Smooth muscle cell (in vitro differentiated cells): ENCODE results near the gene PLPP2. TPM values are rescaled to one million over a fixed set of nuclear protein-coding genes. Genes with fewer than 3 reads are reported as not detected.

Experiments used
- DNase-seq: peaks from one replicate; lab custom pipeline; 2025; ENCODE audit not compliant: unreplicated experiment; lab: John Stamatoyannopoulos, UW
- H2AFZ ChIP-seq: fragments of 200-600 bp; sonication (generic); 2 replicates; pipeline ENCODE4 v1.6.0; 2016; ENCODE audit warnings: antibody characterized with exemption, low read depth, mild to moderate bottlenecking
- H3F3A ChIP-seq: fragments of 200-600 bp; sonication (generic); 2 replicates; pipeline ENCODE4 v1.6.0; 2017; ENCODE audit warnings: antibody characterized with exemption, low read depth
- H3K27ac ChIP-seq: fragments of 200-600 bp; sonication (generic); 2 replicates; pipeline ENCODE4 v1.5.1; 2016; ENCODE audit warnings: low read depth, mild to moderate bottlenecking
- H3K27me3 ChIP-seq: fragments of 200-600 bp; sonication (generic); 2 replicates; pipeline ENCODE4 v1.6.1; 2016; ENCODE audit warnings: low read depth, mild to moderate bottlenecking
- H3K36me3 ChIP-seq: fragments of 200-600 bp; sonication (generic); 2 replicates; pipeline ENCODE4 v1.5.1; 2016; ENCODE audit warnings: low read depth
- H3K4me1 ChIP-seq: fragments of 200-600 bp; sonication (generic); 2 replicates; pipeline ENCODE4 v1.5.1; 2016; ENCODE audit warnings: low read depth
- H3K4me2 ChIP-seq: fragments of 200-600 bp; sonication (generic); 2 replicates; pipeline ENCODE4 v1.6.0; 2016; ENCODE audit warnings: mild to moderate bottlenecking
- H3K4me3 ChIP-seq: fragments of 200-600 bp; sonication (generic); 2 replicates; pipeline ENCODE4 v1.5.1; 2016; ENCODE audit warnings: mild to moderate bottlenecking
- H3K79me2 ChIP-seq: fragments of 200-600 bp; sonication (generic); 2 replicates; pipeline ENCODE4 v1.6.0; 2016; ENCODE audit warnings: low read depth, mild to moderate bottlenecking
- H3K9ac ChIP-seq: fragments of 200-600 bp; sonication (generic); 2 replicates; pipeline ENCODE4 v1.6.0; 2016; ENCODE audit warnings: low read depth
- H3K9me3 ChIP-seq: fragments of 200-600 bp; sonication (generic); replicated peaks from 2 replicates; pipeline ENCODE4 v1.5.1; 2016; ENCODE audit warnings: low read depth
- H4K20me1 ChIP-seq: fragments of 200-600 bp; sonication (generic); 2 replicates; pipeline ENCODE4 v1.6.0; 2016; ENCODE audit warnings: low read depth
- WGBS: methylation state at CpG from one replicate; pipeline ENCODE4 v1.1.7; 2016; ENCODE audit warnings: low lambda C conversion rate; 5-methylcytosine and 5-hydroxymethylcytosine counted together
- polyA plus RNA-seq: library from polyadenylated mRNA; unstranded; fragments of >200 nt; fragmentation: Nextera tagmentation; extraction: Ambion mirVana; gene quantifications from 2 replicates; pipeline ENCODE4 v1.2.1, GENCODE V29; 2016
- total RNA-seq: library from RNA; depleted of rRNA; stranded (reverse); fragments of >200 nt; gene quantifications from 2 replicates; pipeline ENCODE4 v1.2.3, GENCODE V29; 2014
- TF ChIP-seq, protein P1 (sequence below): fragments of 200-600 bp; sonication (generic); IDR thresholded peaks from 2 replicates; pipeline ENCODE4 v1.5.1; 2017; ENCODE audit warnings: borderline replicate concordance, mild to moderate bottlenecking, antibody characterized with exemption; ENCODE audit not compliant: insufficient read depth, poor library complexity, severe bottlenecking

PLPP2 gene
- total and polyA plus RNA-seq, 2 experiments from 2014 or later: 4.8 to 6.2 TPM

DNA sequence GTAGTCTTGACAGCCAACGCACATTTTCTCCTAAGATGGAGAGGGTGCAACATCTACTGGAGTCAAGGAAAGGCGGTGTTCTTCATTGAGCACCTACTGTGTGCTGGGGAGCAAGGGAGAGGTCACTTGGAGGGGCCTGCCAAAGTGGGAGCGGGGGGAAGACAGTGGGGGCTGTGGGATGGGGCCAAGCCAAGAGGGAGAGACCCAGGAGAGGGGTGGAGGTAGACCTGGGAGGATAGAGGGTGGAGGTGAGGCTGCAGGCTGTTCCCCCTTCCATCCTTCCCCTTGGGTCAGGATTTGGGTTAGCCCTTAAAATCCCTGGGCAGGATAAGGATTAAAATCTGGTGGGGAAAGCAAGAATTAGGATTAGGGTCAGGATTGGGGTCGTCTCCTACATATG lies 1.7 kb upstream of the PLPP2 start:
- no peak for DNase-seq
- Histone ChIP-seq H2AFZ (no peak overlapping the region), H3K27ac (no peak overlapping the region), H3K9ac (no peak overlapping the region), H3K4me2 (no peak overlapping the region), H3F3A (no peaks in the 10 kb centered on the region), H3K27me3 (peaks cover 50% of the 10 kb centered on the region), H3K4me1 (peaks cover 13% of the 10 kb centered on the region), H3K4me3 (no peak overlapping the region), H3K9me3 (no peaks in the 10 kb centered on the region), H3K36me3 (no peaks in the 10 kb centered on the region), H4K20me1 (no peaks in the 10 kb centered on the region), H3K79me2 (no peaks in the 10 kb centered on the region)
- 95% methylated on average over 4 of the region's 4 CpGs for WGBS
- TF ChIP-seq, protein P1, sequence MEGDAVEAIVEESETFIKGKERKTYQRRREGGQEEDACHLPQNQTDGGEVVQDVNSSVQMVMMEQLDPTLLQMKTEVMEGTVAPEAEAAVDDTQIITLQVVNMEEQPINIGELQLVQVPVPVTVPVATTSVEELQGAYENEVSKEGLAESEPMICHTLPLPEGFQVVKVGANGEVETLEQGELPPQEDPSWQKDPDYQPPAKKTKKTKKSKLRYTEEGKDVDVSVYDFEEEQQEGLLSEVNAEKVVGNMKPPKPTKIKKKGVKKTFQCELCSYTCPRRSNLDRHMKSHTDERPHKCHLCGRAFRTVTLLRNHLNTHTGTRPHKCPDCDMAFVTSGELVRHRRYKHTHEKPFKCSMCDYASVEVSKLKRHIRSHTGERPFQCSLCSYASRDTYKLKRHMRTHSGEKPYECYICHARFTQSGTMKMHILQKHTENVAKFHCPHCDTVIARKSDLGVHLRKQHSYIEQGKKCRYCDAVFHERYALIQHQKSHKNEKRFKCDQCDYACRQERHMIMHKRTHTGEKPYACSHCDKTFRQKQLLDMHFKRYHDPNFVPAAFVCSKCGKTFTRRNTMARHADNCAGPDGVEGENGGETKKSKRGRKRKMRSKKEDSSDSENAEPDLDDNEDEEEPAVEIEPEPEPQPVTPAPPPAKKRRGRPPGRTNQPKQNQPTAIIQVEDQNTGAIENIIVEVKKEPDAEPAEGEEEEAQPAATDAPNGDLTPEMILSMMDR: no peak

GRCh38 chr19:292281-292884 lies 1.2 kb upstream of the PLPP2 start:
- Histone ChIP-seq H2AFZ (no peak overlapping the region), H3K27me3 (peaks cover 50% of the 10 kb centered on the region), H3K4me2 (no peak overlapping the region), H3K9me3 (no peaks in the 10 kb centered on the region), H3K9ac (no peak overlapping the region), H3K36me3 (no peaks in the 10 kb centered on the region), H4K20me1 (no peaks in the 10 kb centered on the region), H3K4me3 (no peak overlapping the region), H3K27ac (no peak overlapping the region), H3K79me2 (no peaks in the 10 kb centered on the region), H3K4me1 (peaks cover 13% of the 10 kb centered on the region), H3F3A (no peaks in the 10 kb centered on the region)
- DNase-seq: no peak
- 99% methylated on average over 12 of the region's 15 CpGs for WGBS
- TF ChIP-seq, protein P1: no peak

DNA sequence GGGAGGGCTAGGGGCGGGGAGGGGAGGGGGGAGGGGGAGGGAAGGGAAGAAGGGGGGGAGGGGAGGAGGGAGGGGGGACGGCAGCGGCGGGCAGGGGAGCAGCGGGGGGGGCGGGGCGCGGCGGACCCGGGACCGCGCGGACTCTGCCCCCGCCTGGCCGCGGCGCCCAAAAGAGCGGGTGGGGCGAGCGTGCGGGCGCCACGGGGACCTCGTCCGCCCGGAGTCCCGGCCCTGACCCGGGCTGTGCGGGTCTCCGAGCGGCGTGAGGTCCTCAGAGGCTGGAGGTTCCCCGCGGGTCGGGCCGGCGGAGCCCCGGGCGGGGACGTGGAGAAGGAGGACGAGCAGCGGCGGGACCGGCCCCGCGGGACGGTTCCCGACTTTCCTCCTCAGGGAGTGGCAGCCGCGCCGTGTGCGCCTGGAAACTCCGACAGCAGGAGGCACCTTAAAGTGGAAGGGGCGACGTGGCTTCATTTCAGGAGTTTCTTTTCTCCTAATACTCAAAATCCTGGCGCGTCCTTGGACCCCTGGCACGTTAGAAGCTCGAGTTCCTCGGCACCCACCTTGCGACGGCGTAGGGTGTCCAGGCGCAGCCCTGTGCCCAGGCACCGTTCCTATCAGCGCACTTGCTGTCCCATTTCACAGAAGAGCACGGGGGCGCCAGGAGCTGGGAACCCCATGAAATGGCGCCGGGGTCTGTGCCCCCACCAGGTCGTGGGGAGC lies 518 bp upstream of the PLPP2 start:
- H3K36me3 ChIP-seq: no peaks in the 10 kb centered on the region
- peaks cover 13% of the 10 kb centered on the region for H3K4me1 ChIP-seq
- WGBS: 80% methylated on average over 23 of the region's 71 CpGs
- H4K20me1 ChIP-seq: no peaks in the 10 kb centered on the region
- H3K9ac ChIP-seq: no peak overlapping the region
- no peak overlapping the region for H3K27ac ChIP-seq
- TF ChIP-seq, protein P1: no peak
- no peak overlapping the region for H2AFZ ChIP-seq
- no peak overlapping the region for H3K4me2 ChIP-seq
- DNase-seq: no peak
- H3K27me3 ChIP-seq: peaks cover 50% of the 10 kb centered on the region
- no peak overlapping the region for H3K4me3 ChIP-seq
- H3F3A ChIP-seq: no peaks in the 10 kb centered on the region
- H3K9me3 ChIP-seq: no peaks in the 10 kb centered on the region
- no peaks in the 10 kb centered on the region for H3K79me2 ChIP-seq
